ENCODE results near the gene NKD2. TPM values are rescaled to one million over a fixed set of nuclear protein-coding genes. Genes with fewer than 3 reads are reported as not detected.
"Not testable (repeated sequence)": the region's sequence is repeated elsewhere in the genome, so short reads cannot be mapped to it uniquely, and the experiment has no call there.

The NKD2 gene
- total and polyA plus RNA-seq, 10 donors, result 1.4 to 52.3 (median 14.9) TPM

GRCh38 chr5:969408-969839, 39.2 kb upstream of the NKD2 start:
- no peak overlapping the region for H3K27ac ChIP-seq
- H3K27me3 ChIP-seq (replicated peaks in 1 of 7), result peaks cover 0 to 59% (median 0%) of the 10 kb centered on the region in 7 donors
- WGBS, 5 donors, result 57 to 66% (median 62%) methylated on average over 14 of the region's 14 CpGs
- peak; percentile 39 for DNase-seq
- intact Hi-C loops (cut with DNase I; ENCODE audit: low total_unique reads), result no loop called here
- no peak overlapping the region for H3K4me3 ChIP-seq
- H3K4me1 ChIP-seq, result peaks cover 0 to 7% (median 0%) of the 10 kb centered on the region in 6 donors
- TF ChIP-seq POLR2A (IDR thresholded peaks at IDR 0.05), result no peak
- TF ChIP-seq CTCF (IDR thresholded peaks at IDR 0.05 in 8 of 11, conservative IDR thresholded peaks at IDR 0.05 in 3 of 11), result no peak
- TF ChIP-seq POLR2AphosphoS5 (IDR thresholded peaks at IDR 0.05), result no peak
- H3K36me3 ChIP-seq, result no peaks in the 10 kb centered on the region
- peaks cover 0 to 4% (median 0%) of the 10 kb centered on the region in 8 donors for H3K9me3 ChIP-seq

- H3K4me1 ChIP-seq; intact Hi-C loops (cut with DNase I; ENCODE audit: low total_unique reads); H3K9me3 ChIP-seq; H3K36me3 ChIP-seq; H3K27ac ChIP-seq; DNase-seq; H3K4me3 ChIP-seq: not testable (repeated sequence)
- H3K27me3 ChIP-seq (replicated peaks in 1 of 7), result peaks cover 0 to 38% (median 0%) of the 10 kb centered on the region in 7 donors
- WGBS, 5 donors, result 84 to 97% (median 87%) methylated on average over 2 of the region's 2 CpGs
These were observed 36.0 kb upstream of the NKD2 start for GRCh38 chr5:972575-972974.

GRCh38 chr5:976849-977751, 31.5 kb upstream of the NKD2 start:
- DNase-seq, result no peak
- peaks cover 0 to 12% (median 0%) of the 10 kb centered on the region in 6 donors for H3K4me1 ChIP-seq
- H3K9me3 ChIP-seq, result peaks cover 0 to 4% (median 0%) of the 10 kb centered on the region in 8 donors
- no peak for TF ChIP-seq CTCF (IDR thresholded peaks at IDR 0.05 in 8 of 11, conservative IDR thresholded peaks at IDR 0.05 in 3 of 11)
- no peak for TF ChIP-seq POLR2A (IDR thresholded peaks at IDR 0.05)
- TF ChIP-seq POLR2AphosphoS5 (IDR thresholded peaks at IDR 0.05), result no peak
- no peak overlapping the region for H3K4me3 ChIP-seq
- H3K27ac ChIP-seq, result no peak overlapping the region
- no peaks in the 10 kb centered on the region for H3K36me3 ChIP-seq
- intact Hi-C loops (cut with DNase I; ENCODE audit: low total_unique reads), result no loop called here
- 83 to 93% (median 90%) methylated on average over 9 to 29 of the region's 29 CpGs for WGBS, 5 donors
- peaks cover 0 to 20% (median 0%) of the 10 kb centered on the region in 7 donors for H3K27me3 ChIP-seq (replicated peaks in 1 of 7)

GRCh38 chr5:978054-978453, 30.5 kb upstream of the NKD2 start:
- 72 to 85% (median 79%) methylated on average over 16 of the region's 16 CpGs for WGBS, 5 donors
- H3K4me3 ChIP-seq, result no peak overlapping the region
- no peaks in the 10 kb centered on the region for H3K36me3 ChIP-seq
- no peak overlapping the region for H3K27ac ChIP-seq
- H3K9me3 ChIP-seq, result no peaks in the 10 kb centered on the region
- no peak for DNase-seq
- no peak for TF ChIP-seq POLR2A (IDR thresholded peaks at IDR 0.05)
- TF ChIP-seq CTCF (IDR thresholded peaks at IDR 0.05 in 8 of 11, conservative IDR thresholded peaks at IDR 0.05 in 3 of 11), result no peak
- TF ChIP-seq POLR2AphosphoS5 (IDR thresholded peaks at IDR 0.05), result no peak
- intact Hi-C loops (cut with DNase I; ENCODE audit: low total_unique reads), result no loop called here
- H3K27me3 ChIP-seq (replicated peaks in 1 of 7), result peaks cover 0 to 29% (median 0%) of the 10 kb centered on the region in 7 donors
- H3K4me1 ChIP-seq, result peaks cover 0 to 12% (median 0%) of the 10 kb centered on the region in 6 donors
